Measurements from ENCODE around the gene ITPKB.
"Not testable (repeated sequence)": the region's sequence is repeated elsewhere in the genome, so short reads cannot be mapped to it uniquely, and the experiment has no call there.

Gene ITPKB

DNA sequence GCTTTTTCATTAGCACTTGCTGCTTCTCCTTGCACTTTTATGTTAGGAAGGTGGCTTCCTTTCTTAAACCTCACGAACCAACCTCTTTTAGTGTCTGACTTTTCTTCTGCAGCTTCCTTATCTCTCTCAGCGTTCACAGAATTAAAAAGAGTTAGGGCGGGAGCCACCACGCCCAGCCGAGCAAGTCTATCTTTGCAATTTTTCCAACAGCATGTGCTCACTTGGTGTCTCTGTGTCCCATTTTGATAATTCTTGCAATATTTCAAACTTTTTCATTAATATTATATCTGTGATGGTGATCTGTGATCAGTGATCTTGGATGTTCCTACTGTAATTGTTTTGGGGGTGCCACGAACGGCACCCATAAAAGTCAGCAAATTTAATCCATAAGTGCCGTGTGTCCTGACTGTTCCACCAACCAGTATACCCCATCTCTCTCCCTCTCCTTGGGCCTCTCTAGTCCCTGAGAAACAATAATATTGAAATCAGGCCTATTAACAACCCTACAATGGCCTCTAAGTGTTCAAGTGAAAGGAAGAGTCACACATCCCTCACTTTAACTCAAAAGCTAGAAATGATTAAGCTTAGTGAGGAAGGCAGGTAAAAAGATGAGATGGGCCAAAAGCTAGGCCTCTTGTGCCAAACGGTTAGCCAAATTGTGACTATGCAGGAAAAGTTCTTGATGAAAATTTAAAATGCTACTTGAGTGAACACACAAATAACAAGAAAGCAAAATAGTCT lies 15.9 kb upstream of the ITPKB start:
- DNase-seq (ENCODE audit: low read depth) = no peak

DNA sequence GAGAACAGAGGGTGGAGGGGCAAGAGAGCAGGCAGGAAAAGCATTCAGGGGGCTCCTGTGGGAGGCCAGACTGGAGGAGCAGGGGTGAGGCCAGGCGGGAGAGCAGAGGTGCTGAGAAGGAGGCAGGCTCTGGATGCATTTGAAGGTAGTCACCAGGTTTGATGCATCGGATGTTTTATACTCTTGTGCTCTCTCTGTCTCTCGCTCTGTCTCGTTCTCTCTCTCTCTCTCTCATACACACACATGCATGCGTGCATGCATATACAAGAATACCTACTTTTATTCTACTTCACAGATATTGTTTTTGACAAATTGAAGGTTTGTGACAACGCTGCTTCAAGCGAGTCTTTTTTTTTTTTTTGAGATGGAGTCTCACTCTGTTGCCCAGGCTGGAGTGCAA lies 15.0 kb upstream of the ITPKB start:
- no peak for DNase-seq (ENCODE audit: low read depth)

DNA sequence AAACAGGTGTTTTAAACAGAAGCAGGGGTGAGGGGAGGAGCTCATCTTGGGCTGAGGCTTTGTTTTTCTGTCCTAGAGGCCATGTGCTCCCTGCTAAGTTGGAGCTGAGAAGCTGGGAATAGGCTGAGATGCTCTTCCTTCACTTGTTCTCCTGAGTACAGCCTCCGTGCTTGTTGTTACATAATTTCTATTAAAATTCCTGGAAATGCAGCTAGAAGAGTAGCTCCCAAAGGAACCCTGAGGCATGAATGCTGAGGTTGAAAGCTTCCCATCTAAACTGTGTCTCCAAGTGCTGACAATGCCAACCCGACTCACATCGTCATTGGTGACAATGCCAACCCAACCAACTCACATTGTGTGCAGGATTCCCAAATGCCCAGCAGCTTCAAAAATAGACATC lies 12.6 kb upstream of the ITPKB start:
- DNase-seq (ENCODE audit: low read depth) = no peak

DNA sequence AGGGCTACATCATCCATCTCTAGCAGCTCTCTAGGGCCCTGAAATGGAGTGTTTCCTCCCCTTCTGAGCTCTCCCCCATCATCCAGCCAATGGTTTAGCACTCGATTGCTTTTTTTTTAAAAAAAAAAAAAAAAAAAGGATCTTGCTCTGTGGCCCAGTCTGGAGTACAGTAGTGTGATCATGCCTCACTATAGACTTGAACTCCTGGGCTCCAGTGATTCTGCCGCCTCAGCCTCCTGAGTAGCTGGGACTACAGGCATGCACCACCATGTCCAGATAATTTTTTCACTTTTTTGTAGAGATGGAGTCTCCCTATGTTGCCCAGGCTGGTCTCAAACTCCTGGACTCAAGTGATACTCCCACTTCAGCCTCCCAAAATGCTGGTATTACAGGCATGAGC lies 12.1 kb upstream of the ITPKB start:
- DNase-seq (ENCODE audit: low read depth) = no peak

DNA sequence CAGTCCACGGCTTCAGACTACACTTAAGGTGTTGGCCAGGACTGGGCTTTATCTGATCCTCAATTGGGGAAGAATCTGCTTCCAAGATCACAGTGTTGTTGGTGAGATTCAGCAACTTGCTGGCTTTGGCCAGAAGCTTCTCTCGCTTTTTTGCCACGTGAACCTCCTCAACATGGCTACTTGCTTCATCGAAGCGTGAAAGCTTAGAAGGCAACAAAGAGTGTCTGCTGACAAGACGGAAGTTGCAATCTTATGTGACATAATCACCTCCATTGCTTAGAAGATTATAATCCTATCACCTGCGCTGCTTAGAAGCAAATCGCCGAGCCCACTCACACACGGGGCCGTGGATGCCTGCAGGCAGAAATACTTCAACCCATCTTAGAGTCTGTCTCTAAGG lies 10.4 kb upstream of the ITPKB start:
- no peak for DNase-seq (ENCODE audit: low read depth)

DNA sequence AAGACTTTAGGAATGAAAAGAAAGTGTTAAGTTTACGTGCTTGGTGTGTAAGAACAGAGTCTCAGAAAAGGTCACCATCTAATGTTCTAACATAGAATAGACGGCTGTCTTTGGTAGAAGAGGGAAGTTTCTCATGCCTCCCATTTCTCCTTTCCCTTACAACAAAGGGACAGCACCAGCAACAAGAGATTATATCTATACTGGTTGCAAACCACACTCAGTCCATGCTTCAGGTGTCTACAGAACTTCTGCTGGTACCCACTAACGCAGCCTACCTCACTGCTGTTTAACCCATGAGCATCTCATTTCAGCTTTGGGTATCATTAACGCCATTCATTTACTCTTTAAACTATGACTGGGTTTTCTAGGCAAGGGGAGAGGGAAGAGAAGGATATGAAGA lies 9.2 kb upstream of the ITPKB start:
- no peak for DNase-seq (ENCODE audit: low read depth)

DNA sequence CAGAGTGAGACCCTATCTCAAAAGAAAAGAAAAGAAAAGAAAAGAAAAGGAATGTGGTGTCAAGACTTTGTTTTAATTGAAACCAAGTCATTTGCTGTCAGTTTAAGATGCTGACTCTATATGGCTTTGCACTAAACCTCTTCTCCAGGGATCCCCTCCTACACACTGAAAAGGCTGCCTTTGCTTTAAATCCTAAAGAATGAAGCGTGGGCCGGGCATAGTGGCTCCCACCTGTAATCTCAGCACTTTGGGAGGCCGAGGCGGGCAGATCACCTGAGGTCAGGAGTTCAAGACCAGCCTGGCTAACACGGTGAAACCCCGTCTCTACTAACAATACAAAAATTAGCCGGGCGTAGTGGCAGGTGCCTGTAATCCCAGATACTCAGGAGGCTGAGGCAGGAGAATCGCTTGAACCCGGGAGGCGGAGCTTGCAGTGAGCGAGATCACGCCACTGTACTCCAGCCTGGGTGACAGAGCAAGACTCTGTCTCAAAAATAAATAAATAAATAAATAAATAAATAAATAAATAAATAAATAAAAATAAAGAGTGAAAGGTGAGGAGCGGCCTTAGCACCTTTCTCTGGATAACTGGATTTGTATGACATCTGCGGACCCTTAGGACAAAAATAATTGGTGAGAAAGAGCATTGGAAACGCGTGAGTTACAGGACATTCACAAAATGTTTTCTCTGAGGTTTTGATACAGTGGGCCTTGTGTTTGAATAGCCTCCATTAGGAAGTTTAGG lies 8.6 kb upstream of the ITPKB start:
- not testable (repeated sequence) for DNase-seq (ENCODE audit: low read depth)

DNA sequence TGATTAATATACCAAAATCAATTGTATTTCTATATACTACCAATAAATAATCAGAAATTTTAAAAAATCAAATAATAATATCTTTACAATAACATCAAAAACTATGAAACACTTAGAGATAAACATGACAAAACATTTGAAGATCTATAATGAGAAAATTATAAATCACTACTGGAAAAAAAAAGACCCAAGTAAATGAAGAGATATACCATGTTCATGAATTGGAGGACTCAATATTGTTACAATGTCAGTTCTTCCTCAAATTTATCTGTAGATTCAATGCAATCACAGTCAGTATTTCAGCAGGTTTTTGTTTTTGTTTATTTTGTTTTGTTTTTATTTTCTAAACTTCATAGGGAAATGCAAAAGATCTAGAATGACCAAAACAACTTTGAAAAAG lies 4.2 kb upstream of the ITPKB start:
- no peak for DNase-seq (ENCODE audit: low read depth)

DNA sequence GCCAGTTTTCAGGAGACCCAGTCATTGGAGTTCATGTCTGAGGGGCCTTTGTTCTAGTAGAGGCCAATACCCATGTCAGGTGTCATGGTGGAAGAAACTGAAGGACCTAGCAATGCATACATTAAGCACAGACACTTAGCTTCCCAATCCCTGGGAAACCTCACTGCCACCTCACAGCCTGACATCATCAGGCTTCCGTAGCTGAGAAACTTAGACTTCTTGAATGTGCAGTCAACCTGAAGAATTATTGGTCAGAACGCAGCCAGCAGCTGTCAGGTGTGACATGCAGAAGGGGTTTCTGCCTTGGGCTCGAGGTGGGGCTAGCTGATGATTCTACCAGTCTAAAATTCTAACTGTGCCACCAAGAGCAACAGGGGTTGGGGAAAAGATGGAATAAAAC lies 1.9 kb upstream of the ITPKB start:
- DNase-seq (ENCODE audit: low read depth) = no peak

DNA sequence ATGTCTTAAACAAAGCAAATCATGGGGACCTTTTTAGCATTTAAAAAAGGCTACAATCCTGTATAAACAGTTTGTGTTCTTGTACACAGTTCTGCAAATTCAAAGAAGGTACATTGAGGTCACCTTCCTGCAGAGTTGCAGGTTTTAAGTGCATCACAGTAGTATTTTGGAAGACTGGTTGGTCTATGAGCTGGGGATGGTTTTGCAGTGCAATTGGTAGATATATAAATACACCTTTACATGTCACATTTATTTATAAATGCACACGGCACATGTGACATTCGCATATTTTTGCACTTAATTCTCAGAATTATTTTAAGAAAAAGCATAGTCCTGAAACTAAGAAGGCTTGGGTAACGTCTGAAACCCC lies 599 bp upstream of the ITPKB start:
- no peak for DNase-seq (ENCODE audit: low read depth)

DNA sequence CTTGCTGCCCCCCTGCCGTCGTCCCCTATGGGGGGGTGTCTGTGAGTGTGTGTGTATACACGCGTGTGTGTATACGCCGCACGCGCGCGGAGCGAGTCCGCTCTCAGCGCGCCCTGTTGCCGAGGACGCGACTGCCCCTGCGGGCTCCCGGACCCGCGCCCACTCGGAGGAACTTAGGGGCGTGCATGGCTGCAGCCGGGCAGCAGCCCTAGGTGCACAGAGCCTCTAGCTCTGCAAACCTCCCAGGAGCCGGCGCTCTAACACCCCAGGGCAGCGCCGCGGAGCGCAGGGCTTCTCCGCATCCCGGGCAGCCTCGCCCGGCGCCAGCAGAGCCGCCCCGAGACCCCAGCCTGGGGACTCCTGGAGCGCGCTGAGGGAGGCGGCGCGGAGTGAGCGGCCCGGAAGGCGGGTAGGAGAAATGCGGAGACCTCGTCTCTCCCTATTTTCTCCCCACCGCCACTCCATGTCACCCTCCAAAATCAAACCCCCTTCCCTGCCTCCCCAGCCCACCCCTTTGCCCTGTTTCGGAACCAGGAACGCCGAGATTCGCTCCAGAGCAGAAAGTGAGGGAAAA lies 574 bp downstream of the ITPKB start:
- no peak for DNase-seq (ENCODE audit: low read depth)

DNA sequence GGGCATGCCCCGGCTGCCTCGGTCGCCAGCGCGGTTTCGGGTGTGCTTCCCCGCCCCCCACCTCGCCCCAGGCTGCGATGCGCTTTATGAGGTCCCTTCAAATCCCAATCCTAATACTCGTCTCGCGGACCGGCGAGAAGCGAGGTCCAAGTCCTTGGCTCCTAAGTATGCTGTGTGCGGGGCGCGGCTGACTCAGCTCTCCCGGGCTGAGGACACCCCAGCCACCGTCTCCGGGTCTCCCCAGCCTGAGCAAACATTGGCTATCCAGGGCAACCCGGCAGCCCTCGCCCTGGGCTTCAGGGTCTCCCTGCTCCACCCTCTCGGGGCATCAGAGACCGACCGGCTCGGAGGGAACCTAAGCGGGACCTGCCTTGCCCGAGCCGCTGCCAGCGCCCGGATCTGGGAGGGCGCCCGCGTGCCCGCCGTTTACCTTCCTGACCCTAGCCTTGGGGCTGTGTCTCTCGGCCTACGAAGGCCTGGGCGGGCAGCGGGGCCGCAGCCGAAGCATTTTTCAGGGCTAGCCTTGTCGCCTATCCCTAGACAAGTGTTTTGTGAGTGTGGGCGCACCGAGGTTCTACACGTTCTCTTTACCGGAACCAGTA lies 1.2 kb downstream of the ITPKB start:
- no peak for DNase-seq (ENCODE audit: low read depth)

DNA sequence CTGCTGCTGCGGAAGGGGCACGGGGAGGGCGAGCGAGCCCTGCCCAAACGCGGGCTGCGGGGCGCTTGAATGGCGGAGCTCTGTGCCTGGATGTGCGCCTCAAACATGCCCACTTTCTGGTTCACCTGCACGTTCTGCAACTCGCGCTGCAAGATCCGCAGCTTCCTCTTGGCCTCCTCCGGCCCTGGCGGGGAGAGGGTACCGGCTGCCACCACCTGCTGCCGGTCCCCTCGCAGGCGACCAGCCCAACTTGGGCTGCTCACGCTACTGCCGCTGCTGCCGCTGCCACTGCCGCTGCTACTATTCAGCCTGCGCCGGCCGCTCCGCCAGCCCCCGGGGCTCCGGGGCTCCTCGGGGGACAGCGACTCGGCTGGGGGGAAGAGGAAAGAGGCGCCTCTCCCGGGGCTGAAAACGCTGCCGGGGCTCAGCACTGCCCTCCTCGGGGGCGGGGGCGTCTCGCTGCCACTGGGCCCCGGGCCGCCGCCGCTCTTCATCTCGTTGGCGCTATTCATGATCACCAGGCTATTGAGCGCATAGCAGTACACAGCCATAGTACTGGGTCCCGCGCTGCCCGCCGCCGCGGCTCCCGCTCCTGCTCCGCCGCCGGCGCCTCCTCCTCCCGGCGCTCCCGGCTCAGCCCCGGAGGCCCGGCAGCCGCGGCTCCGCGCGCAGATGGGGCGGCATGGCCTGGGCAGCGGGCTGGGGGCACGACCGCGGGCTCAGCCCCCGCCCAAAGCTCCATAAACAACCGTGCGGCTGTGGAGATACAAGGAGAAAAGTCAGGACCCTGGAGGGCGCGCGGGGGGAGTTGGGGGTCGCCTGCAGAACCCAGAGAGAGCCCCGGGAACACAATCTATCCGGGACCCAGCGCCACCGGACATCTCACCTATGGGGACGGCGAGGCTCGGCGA lies 1.9 kb downstream of the ITPKB start:
- DNase-seq (ENCODE audit: low read depth) = no peak

DNA sequence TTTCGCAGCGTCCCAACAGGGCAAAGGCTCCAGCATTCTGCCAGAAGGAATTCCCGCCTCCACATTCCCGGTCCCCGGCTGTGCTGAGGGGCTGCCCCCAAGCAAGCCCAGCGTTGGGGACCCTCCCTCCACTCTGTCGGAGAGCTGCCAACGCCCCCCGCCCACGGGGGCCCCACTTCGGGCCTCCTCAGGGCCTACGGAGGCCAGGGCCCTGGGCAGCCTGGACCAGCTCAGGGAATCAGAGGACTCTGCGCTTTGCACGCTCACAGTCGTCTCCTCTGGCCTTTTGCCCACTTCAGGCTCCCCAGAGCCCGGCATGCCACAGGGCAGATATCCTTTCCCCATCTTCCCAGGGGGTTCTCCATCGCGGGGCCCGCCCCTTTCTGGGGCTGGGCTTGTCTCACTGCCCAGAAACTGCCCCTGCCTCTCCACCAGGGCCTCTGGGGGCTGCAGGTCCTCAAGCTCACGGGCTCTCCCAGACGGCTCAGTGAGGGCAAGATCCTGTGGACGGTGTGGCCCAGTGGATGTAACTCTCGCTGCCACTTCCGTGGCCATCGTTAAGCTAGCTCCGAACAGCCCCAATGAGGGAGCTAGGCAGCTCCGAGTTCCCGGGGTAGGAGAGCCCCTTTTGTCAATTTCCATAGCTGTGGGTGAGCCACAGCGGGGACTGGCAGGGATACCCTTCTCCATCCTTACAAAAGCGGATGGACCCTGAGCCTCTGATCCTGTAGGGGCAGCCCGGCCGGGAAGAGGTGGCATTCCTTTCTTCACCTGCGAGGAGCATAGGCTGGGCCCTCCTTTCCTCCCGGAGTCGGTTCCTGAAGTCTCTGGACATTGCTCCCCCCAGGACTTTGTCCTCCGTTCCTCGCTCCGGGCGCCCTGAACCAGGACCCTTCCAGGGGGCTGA lies 2.8 kb downstream of the ITPKB start:
- DNase-seq (ENCODE audit: low read depth) = no peak

DNA sequence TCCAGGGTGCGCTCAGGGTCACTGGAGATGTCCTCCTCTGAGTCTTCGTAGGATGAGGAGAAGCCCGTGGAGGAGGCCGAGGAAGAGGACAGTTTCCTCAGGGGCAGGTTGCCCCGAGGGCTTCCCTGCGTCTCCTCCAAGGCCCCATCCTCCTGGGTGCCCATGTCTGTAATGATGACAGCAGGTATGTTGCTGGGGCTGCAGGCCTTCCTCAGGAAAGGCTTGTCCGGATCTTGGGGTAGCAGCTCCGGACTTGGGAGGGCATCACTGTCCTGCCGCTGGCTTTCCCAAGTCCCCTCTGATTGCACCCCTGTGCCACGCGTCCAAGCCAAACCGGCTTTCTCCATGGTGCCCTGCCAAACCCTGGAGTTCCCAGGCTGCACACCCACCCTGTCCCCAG lies 3.5 kb downstream of the ITPKB start:
- DNase-seq (ENCODE audit: low read depth) = no peak

DNA sequence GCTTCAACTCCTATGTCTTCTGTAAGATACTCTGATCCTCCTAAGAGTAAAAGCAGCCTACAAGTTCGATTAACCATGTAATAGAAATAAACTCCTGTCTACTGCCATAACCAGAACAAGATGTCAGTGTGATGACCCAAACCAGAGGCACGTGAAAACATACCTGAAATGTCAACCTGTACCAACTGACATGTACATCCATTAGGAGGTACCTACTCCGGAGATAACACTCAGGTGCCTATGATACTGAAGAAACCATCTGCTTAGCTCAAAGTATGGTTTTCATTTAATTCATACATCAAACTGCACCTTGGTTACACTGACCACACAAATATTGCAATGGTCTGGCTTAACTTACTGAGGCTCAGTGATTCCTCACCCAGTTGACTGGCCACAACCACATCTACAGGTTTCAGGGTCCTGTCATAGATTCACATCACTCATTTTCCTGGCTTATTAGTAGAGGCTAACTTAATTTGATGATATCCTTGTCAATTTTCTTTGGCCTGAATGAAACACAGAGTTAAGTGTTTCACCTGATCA lies 4.4 kb downstream of the ITPKB start:
- DNase-seq (ENCODE audit: low read depth) = no peak

DNA sequence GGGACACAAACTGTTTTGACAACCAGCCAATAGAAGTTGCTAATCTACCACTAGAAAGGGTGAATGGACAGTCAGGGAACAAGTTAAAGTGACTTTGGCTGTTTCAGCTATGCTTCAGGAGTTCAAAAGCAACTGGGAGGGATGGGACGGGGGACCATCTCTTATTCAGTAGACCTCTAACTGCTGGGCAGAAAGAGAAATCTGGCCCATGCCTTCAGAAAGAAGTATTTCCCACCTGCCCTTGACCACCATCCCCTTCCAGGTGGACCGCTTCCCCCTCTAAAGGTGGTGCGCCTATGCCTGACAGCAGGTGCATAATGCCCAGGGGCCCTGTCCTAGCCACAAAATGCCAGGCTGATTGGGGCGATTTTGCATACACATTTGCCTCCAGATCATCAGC lies 5.2 kb downstream of the ITPKB start:
- no peak for DNase-seq (ENCODE audit: low read depth)

DNA sequence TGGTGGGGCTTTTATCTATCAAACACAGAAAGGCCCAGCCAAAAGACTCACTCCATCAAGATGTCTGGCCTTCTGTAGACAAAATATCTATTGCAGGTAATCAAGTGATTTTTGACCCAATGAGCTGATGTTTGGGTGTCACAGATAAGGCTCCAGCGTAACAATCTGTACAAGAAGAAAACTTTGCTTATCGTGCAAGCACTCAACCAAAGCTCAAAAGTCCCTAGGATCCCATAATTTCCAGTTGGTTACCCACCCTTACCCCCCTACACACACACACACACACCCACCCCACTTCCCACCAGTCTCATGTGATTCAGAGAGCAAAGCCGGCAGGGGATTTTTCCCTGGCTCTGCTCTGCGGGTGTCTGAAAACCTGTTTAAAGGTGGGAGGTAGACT lies 5.8 kb downstream of the ITPKB start:
- no peak for DNase-seq (ENCODE audit: low read depth)

DNA sequence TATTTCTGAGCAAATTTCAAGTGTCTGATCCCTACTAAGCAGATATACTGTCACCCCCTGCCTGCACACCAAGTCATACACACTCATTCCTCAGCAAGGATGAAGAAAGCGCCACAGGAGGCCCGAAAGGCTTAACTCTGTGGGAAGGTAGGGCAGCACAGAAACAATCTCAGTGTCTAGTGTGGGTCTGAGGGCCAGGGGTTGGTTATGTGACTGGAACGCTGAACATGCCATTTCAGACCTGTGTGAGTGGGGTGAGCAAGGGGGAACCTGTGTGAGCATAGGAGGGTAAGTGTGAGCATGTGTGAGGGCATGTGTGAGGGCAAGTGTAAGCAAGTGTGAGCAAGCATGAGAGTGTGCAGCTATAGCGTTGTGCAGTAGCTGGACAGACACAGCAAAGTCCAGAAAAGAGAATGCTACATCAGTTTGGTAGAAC lies 6.2 kb downstream of the ITPKB start:
- no peak for DNase-seq (ENCODE audit: low read depth)

DNA sequence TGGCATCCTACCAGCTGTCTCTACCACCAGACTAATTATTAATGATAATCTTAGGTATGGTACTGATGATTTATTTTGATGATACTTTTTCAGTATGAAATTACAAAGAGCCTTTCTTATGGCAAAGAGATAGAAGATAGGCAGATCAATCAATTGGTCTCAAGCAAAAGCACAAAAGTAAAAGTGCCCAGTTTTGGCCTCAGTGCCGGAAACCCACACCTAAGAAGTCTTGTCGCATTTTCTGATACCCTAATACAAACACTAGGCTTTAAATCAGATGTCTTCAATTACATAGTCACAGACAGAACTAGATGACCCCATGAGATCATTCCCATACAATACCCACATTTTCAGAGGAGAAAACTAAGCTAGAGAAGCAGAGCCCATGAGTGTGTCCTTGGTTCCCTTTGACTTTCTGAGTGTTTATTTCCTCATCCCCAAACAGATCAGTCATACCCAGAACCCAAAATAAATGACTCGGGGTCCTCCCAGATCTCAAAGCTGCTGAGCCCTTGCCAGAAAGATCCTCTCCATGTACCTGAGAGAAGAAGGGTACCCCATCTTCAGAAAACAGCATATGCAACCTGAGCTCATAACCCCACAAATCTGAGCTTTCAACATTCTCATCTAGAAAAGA lies 7.7 kb downstream of the ITPKB start:
- DNase-seq (ENCODE audit: low read depth) = no peak
